NB4 (cell line): Measurements from ENCODE around the gene AP4E1.

Experiments
- MYC ChIP-seq: IDR thresholded peaks from 2 replicates; pipeline ENCODE4 v1.6.1; 2011; ENCODE audit warnings: low read depth, low read length
- POLR2A ChIP-seq: IDR thresholded peaks from 2 replicates; pipeline ENCODE4 v1.6.1; 2011; ENCODE audit warnings: mild to moderate bottlenecking; ENCODE audit not compliant: insufficient read length; ENCODE audit errors: extremely low read depth
- TF ChIP-seq, protein P1 (sequence below): IDR thresholded peaks from one replicate; pipeline ENCODE4 v1.5.1; 2012; ENCODE audit warnings: low read depth, low read length
- TF ChIP-seq, protein P2 (sequence below): IDR thresholded peaks from 2 replicates; pipeline ENCODE4 v1.6.1; 2011; ENCODE audit warnings: low read depth, low read length

DNA sequence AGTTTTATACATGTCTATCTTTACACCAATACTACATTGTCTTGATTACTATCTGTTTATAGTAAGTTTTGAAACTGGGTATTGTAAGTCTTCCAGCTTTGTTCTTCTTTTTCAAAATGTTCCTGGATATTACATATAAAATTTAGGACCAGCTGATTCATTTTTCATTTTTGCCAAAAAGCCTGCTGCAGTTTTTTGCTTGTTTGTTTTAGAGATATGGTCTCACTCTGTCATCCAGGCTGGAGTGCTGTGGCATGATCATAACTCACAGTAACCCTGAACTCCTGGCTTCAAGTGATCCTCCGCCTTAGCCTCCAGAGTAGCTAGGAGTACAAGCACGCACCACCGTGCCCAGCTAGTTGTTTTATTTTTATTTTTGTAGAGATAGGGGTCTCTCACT is 20.4 kb upstream of the AP4E1 start:
- TF ChIP-seq, protein P1, sequence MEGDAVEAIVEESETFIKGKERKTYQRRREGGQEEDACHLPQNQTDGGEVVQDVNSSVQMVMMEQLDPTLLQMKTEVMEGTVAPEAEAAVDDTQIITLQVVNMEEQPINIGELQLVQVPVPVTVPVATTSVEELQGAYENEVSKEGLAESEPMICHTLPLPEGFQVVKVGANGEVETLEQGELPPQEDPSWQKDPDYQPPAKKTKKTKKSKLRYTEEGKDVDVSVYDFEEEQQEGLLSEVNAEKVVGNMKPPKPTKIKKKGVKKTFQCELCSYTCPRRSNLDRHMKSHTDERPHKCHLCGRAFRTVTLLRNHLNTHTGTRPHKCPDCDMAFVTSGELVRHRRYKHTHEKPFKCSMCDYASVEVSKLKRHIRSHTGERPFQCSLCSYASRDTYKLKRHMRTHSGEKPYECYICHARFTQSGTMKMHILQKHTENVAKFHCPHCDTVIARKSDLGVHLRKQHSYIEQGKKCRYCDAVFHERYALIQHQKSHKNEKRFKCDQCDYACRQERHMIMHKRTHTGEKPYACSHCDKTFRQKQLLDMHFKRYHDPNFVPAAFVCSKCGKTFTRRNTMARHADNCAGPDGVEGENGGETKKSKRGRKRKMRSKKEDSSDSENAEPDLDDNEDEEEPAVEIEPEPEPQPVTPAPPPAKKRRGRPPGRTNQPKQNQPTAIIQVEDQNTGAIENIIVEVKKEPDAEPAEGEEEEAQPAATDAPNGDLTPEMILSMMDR = no peak
- TF ChIP-seq POLR2A (no peak), MYC (no peak)
- TF ChIP-seq, protein P2, sequence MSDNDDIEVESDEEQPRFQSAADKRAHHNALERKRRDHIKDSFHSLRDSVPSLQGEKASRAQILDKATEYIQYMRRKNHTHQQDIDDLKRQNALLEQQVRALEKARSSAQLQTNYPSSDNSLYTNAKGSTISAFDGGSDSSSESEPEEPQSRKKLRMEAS = no peak
